Hindlimb muscle (tissue), 1 donor: Measurements from ENCODE around the gene MRPL45. TPM values are rescaled to one million over a fixed set of nuclear protein-coding genes. Genes with fewer than 3 reads are reported as not detected.
"Not testable (repeated sequence)": the region's sequence is repeated elsewhere in the genome, so short reads cannot be mapped to it uniquely, and the experiment has no call there.

Experiments
- DNase-seq: peaks from one replicate; pipeline ENCODE4 v3.0.0-alpha.2; 2013
- polyA plus RNA-seq: library from polyadenylated mRNA; unstranded; fragments of 120-200 nt; gene quantifications from one replicate; pipeline ENCODE4 v1.2.1, GENCODE V29; 2013; ENCODE audit not compliant: insufficient read length

The MRPL45 gene
- 60.5 TPM for polyA plus RNA-seq

DNA sequence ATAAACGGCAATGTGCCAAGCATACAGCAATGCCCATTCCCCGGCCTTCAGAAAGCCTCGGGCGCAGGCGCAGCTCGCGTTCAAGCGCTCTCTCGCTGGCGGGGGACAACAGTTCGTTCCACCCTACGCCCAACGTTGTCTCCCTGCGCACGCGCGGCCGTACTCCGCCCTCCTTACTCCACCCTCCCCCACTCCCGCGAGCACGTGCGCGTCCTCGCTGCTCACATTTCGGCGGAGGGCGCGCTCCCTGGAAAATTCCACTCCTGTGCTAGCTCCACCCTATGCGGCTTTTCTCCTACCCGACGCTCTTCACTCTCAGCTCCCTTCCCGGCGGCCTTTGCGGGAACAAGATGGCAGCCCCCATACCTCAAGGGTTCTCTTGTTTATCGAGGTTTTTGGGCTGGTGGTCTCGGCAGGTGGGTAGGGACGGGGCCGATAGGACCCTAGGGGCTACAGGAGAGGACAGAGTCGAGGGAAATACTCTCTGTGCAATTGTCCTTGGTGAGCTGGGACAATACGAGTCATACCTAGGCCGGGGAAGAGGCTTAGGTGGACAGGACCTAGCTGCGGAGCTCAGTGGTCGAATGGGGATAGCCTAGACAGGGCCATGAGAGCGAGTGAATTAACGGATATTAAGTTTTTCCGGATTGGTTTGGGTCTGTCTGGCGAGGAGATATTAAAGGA, at the start of gene MRPL45:
Gene MRPL45 (plus strand): TSS at position 335 of the 684 bp plus-strand sequence. CDS start 16 bp downstream, at position 351.
- peak; percentile 98 for DNase-seq

DNA sequence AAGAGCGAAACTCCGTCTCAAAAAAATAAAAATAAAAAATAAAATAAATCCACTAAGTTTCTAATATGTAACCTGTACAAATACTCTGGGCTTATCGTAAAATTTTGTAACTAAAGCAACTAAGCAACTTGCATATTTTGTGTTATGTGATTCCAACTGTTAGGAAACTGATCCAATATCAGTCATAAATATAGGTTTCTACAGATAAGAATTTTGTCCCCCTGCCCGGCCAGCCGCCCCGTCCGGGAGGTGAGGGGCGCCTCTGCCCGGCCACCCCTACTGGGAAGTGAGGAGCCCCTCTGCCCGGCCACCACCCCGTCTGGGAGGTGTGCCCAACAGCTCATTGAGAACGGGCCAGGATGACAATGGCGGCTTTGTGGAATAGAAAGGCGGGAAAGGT, 43.8 kb upstream of the MRPL45 start:
- DNase-seq: not testable (repeated sequence)

DNA sequence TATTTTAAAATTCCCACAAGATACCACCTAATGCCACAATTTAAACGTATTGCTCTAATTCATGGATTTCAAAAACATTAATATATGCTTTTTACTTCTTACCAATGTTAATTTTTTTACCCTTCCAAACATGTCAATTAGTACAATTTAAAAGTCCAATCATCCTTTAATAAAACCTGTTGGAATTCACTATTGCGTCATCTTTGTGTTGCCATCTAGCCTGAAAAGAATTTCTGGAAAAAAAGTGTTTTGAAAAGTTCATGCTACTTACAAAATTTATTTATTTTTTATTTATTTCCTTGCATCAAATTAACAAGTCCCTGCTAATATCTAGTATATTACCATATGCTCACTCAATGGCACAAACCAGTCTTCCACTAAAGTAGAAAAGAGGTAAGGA, 42.6 kb upstream of the MRPL45 start:
- DNase-seq: not testable (repeated sequence)

DNA sequence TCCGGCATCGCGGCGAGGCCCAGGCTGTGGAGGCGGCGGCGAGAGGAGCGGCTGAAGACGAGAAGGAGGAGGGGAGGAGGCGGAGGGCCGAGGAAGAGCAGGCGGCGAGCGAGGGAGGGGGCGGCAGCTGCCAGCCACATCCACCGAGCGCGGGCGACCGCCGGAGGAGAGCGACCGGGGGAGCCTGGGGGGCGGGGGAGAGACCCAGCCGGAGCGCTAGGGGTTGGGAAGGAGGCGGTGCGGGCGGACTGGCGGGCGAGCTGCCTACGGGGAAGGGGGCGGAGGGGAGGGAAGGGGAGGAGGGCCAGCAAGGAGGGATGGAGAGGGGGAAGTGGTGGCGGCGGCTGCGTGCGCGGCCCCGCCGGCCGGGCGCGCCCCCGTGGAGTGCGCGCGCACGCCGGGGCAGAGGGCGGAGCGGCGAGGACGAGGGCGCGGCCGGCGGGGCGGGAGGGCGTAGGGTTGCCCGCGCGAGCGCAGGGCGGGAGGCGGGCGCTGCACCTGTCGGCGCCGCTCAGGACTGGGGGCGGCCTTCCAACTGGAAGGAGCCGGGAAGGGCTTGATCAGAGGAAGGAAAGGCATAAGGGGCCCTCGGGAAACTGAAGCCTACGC, 39.9 kb upstream of the MRPL45 start:
- peak; percentile 85 for DNase-seq

DNA sequence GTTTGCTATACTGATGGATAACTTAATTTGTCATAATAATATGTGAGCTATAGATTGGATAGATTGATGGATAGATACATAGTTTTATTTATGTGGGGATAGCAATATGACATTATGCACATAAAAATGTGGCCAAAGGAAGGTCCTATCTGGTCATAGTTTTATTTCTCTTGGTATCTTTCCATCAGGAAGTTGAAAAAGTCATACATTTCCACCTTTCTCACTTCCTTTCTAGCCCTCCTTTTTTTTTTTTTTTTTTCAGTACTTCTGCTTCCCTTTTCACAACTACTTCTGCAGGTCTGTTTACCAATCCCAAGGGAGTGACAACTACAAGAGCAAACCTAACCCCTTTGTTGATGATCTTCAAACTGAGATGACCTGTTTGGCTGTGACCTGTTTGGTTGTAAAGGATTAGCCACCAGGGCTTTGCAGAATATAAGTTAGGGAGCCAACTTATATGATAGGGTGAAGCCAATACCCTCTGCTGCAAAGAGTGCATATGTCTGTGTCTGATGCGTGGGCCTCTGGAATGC, 30.9 kb upstream of the MRPL45 start:
- not testable (repeated sequence) for DNase-seq

DNA sequence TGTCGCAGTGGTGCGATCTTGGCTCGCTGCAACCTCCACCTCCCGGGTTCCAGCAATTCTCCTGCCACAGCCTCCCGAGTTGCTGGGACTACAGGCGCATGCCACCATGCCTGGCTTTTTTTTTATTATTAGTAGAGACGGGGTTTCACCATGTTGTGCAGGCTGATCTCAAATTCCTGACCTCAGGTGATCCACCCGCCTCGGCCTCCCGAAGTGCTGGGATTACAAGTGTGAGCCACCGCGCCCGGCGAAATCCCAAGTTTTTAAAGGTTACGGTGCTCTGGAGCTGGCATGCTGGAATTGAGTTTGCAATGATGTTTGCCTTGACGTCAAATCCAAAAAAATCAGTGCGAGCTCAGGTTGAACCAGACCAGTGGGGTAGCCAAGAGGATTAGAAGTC, 30.4 kb upstream of the MRPL45 start:
- DNase-seq: not testable (repeated sequence)

DNA sequence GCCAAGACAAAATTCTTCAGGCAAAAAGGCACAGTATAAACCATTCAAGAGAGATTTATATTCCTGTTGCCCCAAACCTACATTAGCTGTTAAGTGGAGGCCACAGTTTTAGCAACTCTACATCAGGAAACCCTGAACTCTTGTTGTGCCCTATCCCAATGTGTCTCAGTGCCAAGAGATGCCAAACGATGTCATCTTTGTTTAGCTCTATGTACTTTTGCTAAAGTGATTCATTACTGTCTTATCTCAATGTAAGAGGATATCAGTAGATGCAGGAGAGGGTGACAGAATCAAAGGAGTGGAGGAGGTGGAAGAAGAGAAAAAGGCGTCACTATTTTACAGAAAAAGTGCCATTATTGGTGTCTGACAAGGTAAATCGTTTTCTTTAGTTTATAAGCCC, 28.8 kb upstream of the MRPL45 start:
- DNase-seq: not testable (repeated sequence)

DNA sequence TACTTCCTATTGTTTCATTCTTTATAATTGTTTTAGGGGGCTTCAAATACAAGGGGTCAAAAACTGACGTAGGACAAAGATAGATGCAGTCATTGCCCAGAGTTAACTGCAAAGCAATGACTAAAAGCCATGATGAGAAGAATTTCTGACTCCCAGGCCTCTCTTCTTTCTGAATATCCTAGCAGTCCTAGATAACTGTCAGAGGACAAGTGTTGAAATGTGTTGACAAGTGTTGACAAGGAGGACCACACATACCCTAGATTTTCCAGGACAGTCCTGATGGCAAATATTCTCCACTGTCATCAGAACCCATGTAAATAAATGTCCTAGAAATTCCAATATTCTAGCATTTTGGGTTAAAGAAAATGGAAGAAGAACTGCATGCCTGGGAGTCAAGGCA, 27.9 kb upstream of the MRPL45 start:
- not testable (repeated sequence) for DNase-seq

DNA sequence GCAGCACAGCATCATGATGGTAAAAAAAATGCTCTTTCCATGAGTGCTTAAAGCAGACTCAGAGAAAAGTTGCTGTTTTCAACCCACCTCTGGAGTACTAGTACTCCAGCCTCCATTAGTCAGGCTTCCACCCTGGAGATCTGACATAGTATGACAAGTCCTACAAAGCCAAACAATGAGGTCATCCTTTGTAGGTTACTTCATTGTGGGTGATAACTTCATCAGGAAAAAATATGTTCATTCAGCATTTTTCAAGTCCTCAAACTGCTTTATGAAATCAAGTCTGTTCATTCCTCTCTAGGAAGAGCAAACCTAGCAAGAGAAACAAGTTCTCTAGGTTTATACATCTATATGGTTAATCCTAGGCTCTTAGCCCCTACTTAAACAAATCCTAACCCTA, 27.4 kb upstream of the MRPL45 start:
- not testable (repeated sequence) for DNase-seq

DNA sequence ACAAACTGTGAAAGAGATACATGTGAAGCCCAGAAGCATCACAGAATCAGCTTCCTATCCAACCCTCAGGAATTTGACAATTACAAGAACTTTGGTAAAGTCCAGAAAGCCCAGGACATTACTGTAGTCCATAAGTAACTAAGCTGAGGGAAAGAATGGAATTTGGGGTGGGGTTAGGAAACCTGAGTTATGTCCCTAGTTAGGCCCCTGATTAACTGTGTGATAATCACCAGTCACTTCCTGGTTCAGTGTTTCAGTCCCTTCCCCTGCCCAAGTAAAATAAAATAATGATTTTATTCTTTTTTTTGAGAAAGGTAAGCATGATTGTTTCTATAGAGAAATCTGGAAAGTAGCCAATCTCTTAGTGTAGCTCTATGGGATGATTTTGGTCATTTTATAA, 11.0 kb upstream of the MRPL45 start:
- DNase-seq: not testable (repeated sequence)

DNA sequence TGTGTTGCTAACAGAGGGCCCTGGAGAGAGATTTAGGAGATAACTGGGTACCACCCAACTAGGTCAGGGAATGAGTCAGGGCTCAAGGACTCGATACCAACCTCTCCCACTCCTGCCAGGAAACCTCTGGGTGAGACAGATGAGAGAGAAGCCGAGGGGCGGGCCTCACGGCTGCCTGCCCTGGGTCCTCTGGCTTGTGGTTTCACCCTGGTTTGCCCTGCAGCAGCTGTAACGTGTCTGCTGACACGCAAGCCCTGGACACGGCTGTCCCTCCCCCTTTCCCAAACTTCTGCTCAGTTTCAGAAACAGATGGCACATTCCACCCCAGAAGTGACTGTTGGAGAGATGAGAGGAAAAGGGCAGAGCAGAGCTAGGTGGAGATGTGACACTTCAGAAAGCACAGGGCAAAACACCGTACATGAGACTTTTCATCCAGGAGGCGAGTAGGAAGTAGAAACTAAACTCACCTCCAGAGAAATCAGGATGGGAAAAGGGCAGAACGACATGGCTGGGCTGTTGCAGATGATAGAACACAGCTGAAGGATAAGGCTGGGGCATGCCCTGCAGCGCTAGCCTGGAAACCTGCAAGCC, 10.4 kb upstream of the MRPL45 start:
- DNase-seq: peak; percentile 43

DNA sequence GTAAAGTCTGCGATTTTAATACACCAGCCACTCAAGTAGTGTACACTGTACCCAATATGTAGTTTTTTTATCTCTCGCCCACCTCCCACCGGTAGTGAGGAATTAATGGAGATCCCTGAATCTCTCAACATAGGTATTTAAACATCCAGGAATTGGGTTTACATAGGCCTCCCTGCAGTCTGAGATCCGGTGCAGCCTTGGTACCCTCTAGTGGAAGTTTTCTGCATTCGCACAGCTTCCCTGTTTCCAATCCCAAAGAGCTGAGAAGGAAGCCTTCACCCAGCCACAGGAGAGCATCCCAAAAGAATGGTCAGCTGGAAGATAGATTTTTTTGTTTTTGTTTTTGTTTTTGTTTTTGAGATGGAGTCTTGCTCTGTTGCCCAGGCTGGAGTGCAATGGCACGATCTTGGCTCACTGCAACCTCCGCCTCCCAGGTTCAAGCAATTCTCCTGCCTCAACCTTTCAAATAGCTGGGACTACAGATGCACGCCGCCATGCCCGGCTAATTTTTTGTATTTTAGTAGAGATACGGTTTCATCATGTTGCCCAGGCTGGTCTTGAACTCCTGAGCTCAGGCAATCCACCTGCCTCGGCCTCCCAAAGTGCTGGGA, 8.6 kb upstream of the MRPL45 start:
- DNase-seq: not testable (repeated sequence)

DNA sequence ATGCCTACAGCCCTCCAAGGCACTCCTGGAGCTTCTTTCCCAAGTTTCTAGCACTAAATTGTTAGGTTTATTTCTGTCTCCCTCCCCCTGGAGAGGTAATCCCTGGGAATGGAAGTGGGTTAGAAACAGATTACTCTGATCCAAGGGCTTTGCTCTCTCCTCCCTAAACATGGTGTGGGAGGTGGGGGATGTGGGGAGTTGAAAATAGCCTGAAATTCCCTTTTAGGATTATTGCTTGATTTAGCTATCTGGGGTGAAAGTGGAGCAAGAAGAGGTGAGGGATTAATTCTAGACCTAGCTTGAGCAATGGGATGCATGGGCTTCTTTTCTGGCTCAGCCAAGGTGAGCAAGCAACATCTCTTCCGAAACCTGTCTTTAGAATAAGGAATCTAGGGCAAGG, 7.2 kb upstream of the MRPL45 start:
- DNase-seq: not testable (repeated sequence)

DNA sequence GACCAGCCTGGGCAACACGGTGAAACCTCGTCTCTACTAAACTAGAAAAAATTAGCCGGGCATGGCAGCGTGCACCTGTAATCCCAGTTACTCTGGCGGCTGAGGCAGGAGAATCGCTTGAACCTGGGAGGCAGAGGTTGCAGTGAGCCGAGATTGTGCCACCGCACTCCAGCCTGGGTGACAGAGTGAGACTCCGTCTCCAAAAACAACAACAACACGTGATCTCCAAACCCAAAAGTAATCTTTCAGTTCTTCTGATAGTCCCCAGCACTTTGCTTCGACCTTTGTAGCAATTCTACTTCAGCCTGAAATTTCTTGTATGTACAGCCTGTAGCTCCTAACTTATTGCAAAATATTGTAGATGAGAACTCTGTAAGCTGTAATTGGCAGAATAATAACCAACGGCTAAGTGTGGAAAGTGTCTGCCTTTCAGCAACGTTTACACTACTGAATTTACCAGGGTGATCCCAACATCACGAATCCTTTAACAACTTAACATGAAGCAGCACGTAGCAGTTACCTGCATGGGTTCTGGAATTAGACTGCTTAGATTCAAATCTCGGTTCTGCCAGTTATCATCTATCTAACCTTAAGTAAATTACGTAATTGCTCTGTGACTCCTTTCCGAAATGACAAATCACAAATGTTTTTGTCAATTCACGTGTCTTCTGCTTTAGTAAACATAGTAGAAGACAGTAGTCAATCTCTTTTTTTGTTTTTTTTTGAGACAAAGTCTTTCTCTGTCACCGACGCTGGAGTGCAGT, 1.2 kb upstream of the MRPL45 start:
- not testable (repeated sequence) for DNase-seq

DNA sequence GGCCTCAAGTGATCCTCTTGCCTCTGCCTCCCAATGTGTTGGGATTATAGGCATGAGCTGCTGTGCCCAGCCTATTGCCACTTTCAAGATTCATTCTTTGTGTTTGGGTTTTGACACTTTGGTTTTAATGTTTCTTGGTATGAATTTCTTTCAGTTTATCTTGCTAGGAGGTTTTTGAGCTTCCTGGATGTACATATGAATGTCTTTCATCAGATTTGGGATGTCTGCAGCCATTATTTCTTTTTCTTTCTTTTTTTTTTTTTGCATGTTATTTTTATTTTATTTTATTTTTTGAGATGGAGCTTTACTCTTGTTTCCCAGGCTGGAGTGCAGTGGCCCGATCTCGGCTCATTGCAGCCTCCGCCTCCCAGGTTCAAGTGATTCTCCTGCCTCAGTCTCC, 18.5 kb downstream of the MRPL45 start:
- no peak for DNase-seq

DNA sequence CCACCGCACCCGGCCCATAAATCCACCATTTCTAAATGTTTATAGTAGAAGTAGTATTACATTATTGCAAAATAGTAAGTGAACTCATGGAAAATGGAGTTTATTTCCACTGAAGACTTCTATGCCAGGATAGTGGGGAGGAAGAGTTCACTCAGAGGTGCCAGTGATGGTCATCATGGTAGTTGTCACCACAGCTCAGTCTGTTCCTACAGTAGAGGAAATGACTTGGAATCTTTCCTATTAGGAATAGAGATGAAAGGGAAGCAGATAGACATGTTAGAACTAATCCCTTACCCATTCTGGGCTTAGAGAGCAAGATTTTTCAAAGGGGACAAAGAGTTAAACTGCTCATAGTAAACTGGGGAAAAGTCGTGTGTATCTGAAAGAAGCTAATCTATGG, 20.1 kb downstream of the MRPL45 start:
- DNase-seq: no peak

DNA sequence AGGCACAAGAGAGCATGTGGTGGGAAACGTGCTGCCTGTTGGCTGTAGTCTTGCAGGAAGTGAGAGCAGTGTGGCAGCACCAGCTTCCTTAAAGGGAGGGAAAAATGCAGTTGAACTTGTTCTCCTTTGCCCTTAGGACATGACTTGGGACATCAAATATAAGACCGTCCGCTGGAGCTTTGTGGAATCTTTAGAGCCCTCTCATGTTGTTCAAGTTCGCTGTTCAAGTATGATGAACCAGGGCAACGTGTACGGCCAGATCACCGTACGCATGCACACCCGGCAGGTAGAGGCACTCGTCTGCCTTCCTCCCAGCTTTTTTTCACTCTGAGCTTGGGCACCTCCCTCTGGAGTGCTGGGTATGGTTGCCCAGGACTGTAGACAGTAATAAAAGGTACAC, 23.5 kb downstream of the MRPL45 start:
- no peak for DNase-seq

DNA sequence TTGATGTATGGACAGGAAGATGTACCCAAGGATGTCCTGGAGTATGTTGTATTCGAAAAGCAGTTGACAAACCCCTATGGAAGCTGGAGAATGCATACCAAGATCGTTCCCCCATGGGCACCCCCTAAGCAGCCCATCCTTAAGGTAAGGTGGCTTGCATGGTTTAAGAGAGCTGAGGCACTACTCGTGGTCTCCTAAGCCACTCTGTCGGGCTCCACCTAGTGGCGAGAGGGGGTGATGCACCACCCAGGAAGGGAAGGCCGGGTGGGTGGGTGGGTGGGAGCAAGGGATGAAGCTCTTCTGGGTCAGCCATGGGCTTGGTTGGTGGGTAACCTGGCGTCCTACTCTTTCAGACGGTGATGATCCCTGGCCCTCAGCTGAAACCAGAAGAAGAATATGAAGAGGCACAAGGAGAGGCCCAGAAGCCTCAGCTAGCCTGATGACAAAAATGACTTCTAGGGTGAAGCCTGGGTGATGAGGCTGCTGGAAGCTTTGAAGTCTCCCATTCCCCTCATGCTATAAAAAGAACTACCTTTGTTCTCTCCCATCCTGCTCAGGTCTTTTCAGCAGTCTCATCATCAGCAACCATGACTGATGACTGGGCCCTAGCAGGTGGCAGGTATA, 25.3 kb downstream of the MRPL45 start:
- DNase-seq: peak; percentile 38

DNA sequence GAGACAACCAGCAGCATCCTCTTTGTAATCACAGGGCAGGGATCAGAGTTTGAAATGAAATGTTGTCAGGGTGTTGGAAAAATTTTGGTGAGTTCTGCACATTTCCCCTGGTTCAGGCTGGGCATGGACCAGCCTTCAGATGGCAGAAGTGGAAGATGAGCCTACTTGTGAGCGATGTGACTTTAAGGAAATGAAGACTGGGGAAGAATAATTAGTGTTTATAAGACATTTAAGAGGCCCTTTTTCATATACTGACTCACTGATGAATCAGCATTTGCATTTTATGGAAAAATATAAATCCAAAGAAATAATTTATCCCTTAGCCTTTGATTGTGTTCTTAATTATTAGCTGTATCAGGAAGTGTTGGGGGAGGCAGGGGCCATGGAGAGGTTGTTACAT, 25.9 kb downstream of the MRPL45 start:
- no peak for DNase-seq

DNA sequence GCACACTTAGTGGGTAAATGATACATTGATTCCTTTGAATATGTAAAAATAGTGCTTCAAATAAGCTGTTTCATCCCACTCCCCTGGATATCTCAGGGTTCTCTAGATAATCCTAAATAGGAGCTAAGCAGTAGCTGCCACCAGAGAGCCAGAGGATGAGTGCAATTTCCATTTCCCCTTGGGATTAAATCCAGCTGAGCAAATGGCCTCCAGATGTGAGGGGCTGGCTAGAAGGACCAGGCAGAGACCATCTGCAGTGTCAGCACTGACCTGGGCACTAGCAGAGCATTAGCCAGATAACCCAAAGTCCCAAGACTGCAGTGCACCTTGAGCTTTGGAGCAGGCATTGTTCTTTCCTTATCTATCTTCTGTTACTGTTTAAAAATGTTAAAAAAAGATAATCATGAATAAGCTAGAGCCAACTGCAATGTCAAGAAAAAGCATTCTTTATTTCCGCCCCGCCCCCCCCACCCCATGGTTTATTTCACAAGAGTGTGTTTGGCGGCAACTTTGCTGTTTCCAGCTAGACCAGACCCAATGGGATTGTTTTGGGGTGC, 27.3 kb downstream of the MRPL45 start:
- no peak for DNase-seq

DNA sequence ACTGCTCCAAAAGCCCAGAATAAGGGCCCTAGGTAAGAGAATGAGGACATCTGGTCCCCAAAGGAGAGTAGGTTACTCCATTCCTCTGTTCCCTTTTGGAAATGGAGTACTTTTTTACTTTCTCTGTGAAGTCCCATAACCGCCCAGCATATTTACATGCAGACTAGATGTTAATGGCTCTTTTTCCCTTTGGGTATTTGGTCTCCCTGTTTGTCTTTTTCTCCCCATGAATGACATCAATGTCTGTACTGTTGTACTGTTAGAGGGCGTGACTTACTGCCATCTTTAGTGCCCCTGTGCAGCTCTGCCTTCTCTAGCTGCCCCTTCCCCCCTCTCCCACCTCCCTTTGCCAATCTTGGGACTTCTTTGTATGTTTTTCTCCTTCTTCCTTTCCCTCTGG, 27.8 kb downstream of the MRPL45 start:
- DNase-seq: no peak
